ENCODE measurements around the gene MAML3. TPM values are rescaled to one million over a fixed set of nuclear protein-coding genes. Genes with fewer than 3 reads are reported as not detected.

MAML3 gene
- polyA plus RNA-seq, 1 donor (not counting 4 experiments of a cell fraction or from before 2014, with no cell fraction given) = 0.68 TPM

- DNase-seq (ENCODE audit: low read depth, low spot score) (no peak), FAIRE-seq (no peak)
- H3K4me1 ChIP-seq (ENCODE audit: control insufficient read depth, extremely low read depth, insufficient read depth, low read length) = no peaks in the 10 kb centered on the region
- no peaks in the 10 kb centered on the region for H3K36me3 ChIP-seq (ENCODE audit: control insufficient read depth in 2 of 2, extremely low read depth in 1 of 2, insufficient read depth in 2 of 2, low read length in 2 of 2)
- H3K4me3 ChIP-seq (ENCODE audit: control insufficient read depth in 2 of 3, extremely low read depth in 1 of 3, insufficient read depth in 2 of 3, low read depth in 1 of 3, low read length in 3 of 3) = no peak overlapping the region
- no peak overlapping the region for H3K9ac ChIP-seq (ENCODE audit: control insufficient read depth, extremely low read depth, insufficient read depth, low read length)
- TF ChIP-seq CTCF (optimal IDR thresholded peaks at IDR 0.05 in 1 of 3, IDR thresholded peaks at IDR 0.05 in 1 of 3, conservative IDR thresholded peaks at IDR 0.05 in 1 of 3; ENCODE audit: extremely low read depth in 1 of 3, insufficient read depth in 2 of 3, low read length in 3 of 3) (no peak), EZH2 (IDR thresholded peaks at IDR 0.05; ENCODE audit: low read length) (no peak)
- no peaks in the 10 kb centered on the region for H3K27me3 ChIP-seq (ENCODE audit: control insufficient read depth, extremely low read depth, insufficient read depth, low read length)
- H3K9me3 ChIP-seq (ENCODE audit: control insufficient read depth, low read depth, low read length) = no peaks in the 10 kb centered on the region
- no peaks in the 10 kb centered on the region for H3K9me1 ChIP-seq (ENCODE audit: control insufficient read depth, extremely low read depth, insufficient read depth, low read length)
- no peak overlapping the region for H3K27ac ChIP-seq (ENCODE audit: control insufficient read depth, insufficient read depth, low read length)
- no peaks in the 10 kb centered on the region for H4K20me1 ChIP-seq (ENCODE audit: control insufficient read depth, extremely low read depth, insufficient read depth, low read length)
- H3K4me2 ChIP-seq (ENCODE audit: control insufficient read depth, extremely low read depth, insufficient read depth, low read depth, low read length) = no peak overlapping the region
- dilution Hi-C loops (cut with MboI; ENCODE audit: extremely low pct_ligation_motif_present, low sequenced_read_pairs) = no loop called here
- H3K79me2 ChIP-seq (ENCODE audit: control insufficient read depth, insufficient read depth, low read length) = no peaks in the 10 kb centered on the region
- no peak overlapping the region for H2AFZ ChIP-seq (ENCODE audit: control insufficient read depth, low read length)
Measured at GRCh38 chr4:139774759-139775487, 379.1 kb downstream of the MAML3 start.

- Histone ChIP-seq H3K36me3 (ENCODE audit: control insufficient read depth in 2 of 2, extremely low read depth in 1 of 2, insufficient read depth in 2 of 2, low read length in 2 of 2) (no peaks in the 10 kb centered on the region), H3K4me2 (ENCODE audit: control insufficient read depth, extremely low read depth, insufficient read depth, low read depth, low read length) (no peak overlapping the region), H3K9me3 (ENCODE audit: control insufficient read depth, low read depth, low read length) (no peaks in the 10 kb centered on the region), H3K9me1 (ENCODE audit: control insufficient read depth, extremely low read depth, insufficient read depth, low read length) (no peaks in the 10 kb centered on the region), H3K27ac (ENCODE audit: control insufficient read depth, insufficient read depth, low read length) (no peak overlapping the region), H4K20me1 (ENCODE audit: control insufficient read depth, extremely low read depth, insufficient read depth, low read length) (no peaks in the 10 kb centered on the region), H3K4me3 (ENCODE audit: control insufficient read depth in 2 of 3, extremely low read depth in 1 of 3, insufficient read depth in 2 of 3, low read depth in 1 of 3, low read length in 3 of 3) (no peak overlapping the region), H3K4me1 (ENCODE audit: control insufficient read depth, extremely low read depth, insufficient read depth, low read length) (no peaks in the 10 kb centered on the region), H3K9ac (ENCODE audit: control insufficient read depth, extremely low read depth, insufficient read depth, low read length) (no peak overlapping the region), H3K79me2 (ENCODE audit: control insufficient read depth, insufficient read depth, low read length) (no peaks in the 10 kb centered on the region), H2AFZ (ENCODE audit: control insufficient read depth, low read length) (no peak overlapping the region), H3K27me3 (ENCODE audit: control insufficient read depth, extremely low read depth, insufficient read depth, low read length) (no peaks in the 10 kb centered on the region)
- no peak for TF ChIP-seq CTCF (optimal IDR thresholded peaks at IDR 0.05 in 1 of 3, IDR thresholded peaks at IDR 0.05 in 1 of 3, conservative IDR thresholded peaks at IDR 0.05 in 1 of 3; ENCODE audit: extremely low read depth in 1 of 3, insufficient read depth in 2 of 3, low read length in 3 of 3)
- TF ChIP-seq EZH2 (IDR thresholded peaks at IDR 0.05; ENCODE audit: low read length) = no peak
- FAIRE-seq = no peak
- dilution Hi-C loops (cut with MboI; ENCODE audit: extremely low pct_ligation_motif_present, low sequenced_read_pairs) = no loop called here
- DNase-seq (ENCODE audit: low read depth, low spot score) = no peak
Measured at GRCh38 chr4:139773560-139774318, 380.2 kb downstream of the MAML3 start.
